IgD-negative memory B cell (primary cell): Measurements from ENCODE around the gene HECTD4. TPM values are rescaled to one million over a fixed set of nuclear protein-coding genes. Genes with fewer than 3 reads are reported as not detected.

ENCODE experiments used
- H3K27ac Mint-ChIP-seq, 3 donors: one replicate each; pipeline ENCODE4 v1.8.0; 2020 to 2022; ENCODE audit warnings: mild to moderate bottlenecking in 3 of 3, mixed read lengths in 3 of 3, moderate library complexity in 1 of 3
- H3K27me3 Mint-ChIP-seq: one replicate; pipeline ENCODE4 v1.8.0; 2021; ENCODE audit warnings: mixed read lengths
- H3K36me3 Mint-ChIP-seq: one replicate; pipeline ENCODE4 v1.8.0; 2020; ENCODE audit warnings: mild to moderate bottlenecking, mixed read lengths
- H3K4me1 Mint-ChIP-seq, 3 donors: one replicate each; pipeline ENCODE4 v1.8.0; 2020 to 2022; ENCODE audit warnings: mixed read lengths in 3 of 3, mild to moderate bottlenecking in 1 of 3
- H3K4me3 Mint-ChIP-seq, 4 donors: one replicate each; pipeline ENCODE4 v1.8.0; 2020 to 2022; ENCODE audit warnings: mild to moderate bottlenecking in 4 of 4, mixed read lengths in 4 of 4, moderate library complexity in 3 of 4
- H3K9me3 Mint-ChIP-seq, 3 donors: one replicate each; pipeline ENCODE4 v1.8.0; 2020 to 2021; ENCODE audit warnings: mixed read lengths in 3 of 3, mild to moderate bottlenecking in 1 of 3
- polyA plus RNA-seq: library from polyadenylated mRNA; unstranded; fragments of 300-500 nt; fragmentation: Illumina TruSeq; gene quantifications from one replicate; pipeline ENCODE4 v1.2.3, GENCODE V29; 2021

Gene HECTD4
- polyA plus RNA-seq, 1 donor from 2014 or later: 6.8 TPM

DNA sequence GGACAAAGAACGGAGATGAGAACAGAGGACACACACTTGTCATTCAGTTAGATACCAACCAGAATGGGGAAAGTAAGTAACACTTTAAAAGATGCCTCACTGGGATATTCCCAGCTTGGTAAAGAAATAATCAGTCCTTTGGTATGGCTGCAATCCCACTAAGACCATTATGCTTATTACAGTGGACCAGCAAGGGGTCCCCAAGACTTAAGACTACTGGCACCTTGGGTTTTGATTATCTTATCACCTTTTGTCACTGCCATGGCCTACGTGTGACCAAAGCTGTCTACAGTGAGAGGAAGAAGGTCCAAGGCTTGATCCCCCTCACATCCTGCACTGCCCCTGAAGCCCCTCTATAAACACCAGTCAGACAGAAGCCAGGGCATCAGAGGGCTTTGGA is 191.0 kb downstream of the HECTD4 start:
- H3K4me1 Mint-ChIP-seq: no peaks in the 10 kb centered on the region
- no peaks in the 10 kb centered on the region for H3K27me3 Mint-ChIP-seq
- no peaks in the 10 kb centered on the region for H3K9me3 Mint-ChIP-seq
- no peak overlapping the region for H3K4me3 Mint-ChIP-seq
- H3K36me3 Mint-ChIP-seq: peaks cover 12% of the 10 kb centered on the region
- H3K27ac Mint-ChIP-seq: no peak overlapping the region

DNA sequence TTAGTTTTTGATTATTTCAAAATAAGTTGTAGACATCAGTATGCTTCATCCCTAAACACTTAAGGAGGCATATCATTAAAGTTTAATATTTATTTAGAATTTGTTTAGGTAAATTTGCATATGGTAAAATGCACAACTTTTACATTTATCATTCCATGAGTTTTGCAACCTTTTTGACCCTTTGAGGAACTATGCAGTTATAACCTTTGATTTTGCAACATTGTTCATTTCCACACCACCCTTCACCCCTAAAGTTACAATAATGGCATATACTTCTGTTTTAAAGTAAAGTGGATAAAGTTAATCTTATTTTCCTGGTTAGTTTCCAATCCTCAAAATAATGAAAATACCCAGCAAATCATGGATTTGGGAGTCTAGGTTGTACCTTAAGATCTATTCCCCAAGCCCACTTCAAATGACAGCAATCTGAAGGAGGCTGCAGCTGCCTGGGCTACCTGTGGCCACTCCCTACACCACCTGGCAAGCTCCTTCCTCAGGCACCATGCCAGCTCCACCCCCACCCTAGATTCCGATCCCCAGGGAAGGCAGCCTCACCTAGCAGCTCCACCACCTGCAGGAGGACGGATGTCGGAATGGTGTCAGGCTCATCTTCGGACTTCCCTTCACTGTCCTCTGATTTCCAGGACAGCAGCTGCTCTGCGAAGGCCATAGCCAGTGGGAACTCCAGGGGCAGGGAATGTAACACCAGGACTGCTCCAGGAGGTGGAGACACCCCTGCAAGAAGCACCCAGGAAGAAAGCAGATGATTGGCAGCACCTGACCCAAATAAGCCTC is 191.8 kb downstream of the HECTD4 start:
- Mint-ChIP-seq H3K27me3 (no peaks in the 10 kb centered on the region), H3K27ac (no peak overlapping the region), H3K4me3 (no peak overlapping the region), H3K4me1 (no peaks in the 10 kb centered on the region), H3K9me3 (no peaks in the 10 kb centered on the region), H3K36me3 (peaks cover 12% of the 10 kb centered on the region)

DNA sequence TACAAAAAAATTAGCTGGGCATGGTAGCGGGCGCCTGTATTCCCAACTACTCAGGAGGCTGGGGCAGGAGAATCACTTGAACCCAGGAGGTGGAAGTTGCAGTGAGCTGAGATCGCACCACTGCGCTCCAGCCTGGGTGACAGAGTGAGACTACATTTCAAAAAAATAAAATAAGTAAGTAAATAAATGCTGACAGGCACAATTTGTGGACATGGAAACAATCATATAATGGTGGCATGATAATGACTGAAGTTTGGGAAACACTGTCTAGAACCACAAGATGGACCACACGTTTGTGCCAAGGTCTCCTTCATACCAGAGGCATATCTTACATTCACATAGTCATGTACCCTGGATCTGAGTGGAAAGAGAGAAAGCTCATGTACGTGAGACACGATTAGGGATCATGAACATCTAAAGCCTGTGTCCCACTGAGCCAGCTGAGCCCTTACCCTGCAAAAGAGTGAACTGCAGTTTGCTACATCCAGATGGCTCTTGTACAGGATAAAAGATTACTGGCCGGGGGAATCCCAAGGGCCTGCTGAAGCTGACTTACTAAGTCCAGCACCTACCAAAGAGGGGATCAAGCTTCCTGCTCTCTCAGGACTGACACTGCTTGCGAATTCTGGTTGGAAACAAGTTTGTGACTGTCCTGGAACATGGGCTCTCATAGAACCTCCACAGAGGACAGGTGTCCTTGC is 194.0 kb downstream of the HECTD4 start:
- Mint-ChIP-seq H3K4me1 (no peaks in the 10 kb centered on the region), H3K27ac (peak overlapping the region in 1 of 3 donors; percentile 69), H3K36me3 (peaks cover 12% of the 10 kb centered on the region), H3K27me3 (no peaks in the 10 kb centered on the region), H3K4me3 (no peak overlapping the region), H3K9me3 (no peaks in the 10 kb centered on the region)

DNA sequence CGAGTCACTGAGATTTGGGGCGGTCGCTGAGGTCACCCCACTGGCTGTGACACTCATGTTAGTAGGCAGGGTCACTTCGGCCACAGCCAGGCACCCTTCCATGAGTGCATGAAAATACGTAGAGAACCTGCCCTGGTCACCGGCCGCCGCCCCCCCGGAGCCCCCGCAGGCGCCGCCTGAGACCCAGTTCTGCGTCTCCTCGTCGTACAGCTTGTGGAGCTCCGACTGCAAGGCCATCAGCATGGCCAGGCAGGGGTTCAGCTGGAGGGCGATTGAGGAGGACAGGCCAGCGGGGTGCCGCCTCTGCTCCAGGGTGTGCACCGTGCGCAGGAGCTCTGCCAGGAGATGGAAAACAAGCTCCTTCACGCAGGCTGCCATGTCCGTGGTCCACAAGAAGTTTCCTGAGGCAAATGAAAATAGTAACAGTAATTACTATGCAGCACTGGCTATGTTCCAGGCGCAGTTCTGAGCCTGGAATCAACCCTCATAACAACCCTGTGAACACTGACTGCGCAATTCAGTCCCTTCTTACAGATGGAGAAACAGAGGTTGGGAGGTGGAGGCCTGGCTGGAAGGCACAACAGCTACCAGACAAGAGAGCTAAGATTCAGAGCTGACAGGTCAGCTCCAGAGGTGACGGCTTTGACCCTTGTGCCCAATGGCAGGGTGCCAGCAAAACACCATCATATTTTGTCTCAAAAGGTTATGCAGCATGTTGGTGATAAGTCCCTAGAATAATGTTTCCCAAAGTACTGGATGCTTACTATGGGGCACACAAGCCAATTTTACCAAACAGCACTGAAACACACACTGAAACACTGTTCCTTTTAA is 196.9 kb downstream of the HECTD4 start:
- Mint-ChIP-seq H3K36me3 (peaks cover 3% of the 10 kb centered on the region), H3K4me1 (no peaks in the 10 kb centered on the region), H3K4me3 (no peak overlapping the region), H3K9me3 (no peaks in the 10 kb centered on the region), H3K27me3 (no peaks in the 10 kb centered on the region), H3K27ac (no peak overlapping the region)

DNA sequence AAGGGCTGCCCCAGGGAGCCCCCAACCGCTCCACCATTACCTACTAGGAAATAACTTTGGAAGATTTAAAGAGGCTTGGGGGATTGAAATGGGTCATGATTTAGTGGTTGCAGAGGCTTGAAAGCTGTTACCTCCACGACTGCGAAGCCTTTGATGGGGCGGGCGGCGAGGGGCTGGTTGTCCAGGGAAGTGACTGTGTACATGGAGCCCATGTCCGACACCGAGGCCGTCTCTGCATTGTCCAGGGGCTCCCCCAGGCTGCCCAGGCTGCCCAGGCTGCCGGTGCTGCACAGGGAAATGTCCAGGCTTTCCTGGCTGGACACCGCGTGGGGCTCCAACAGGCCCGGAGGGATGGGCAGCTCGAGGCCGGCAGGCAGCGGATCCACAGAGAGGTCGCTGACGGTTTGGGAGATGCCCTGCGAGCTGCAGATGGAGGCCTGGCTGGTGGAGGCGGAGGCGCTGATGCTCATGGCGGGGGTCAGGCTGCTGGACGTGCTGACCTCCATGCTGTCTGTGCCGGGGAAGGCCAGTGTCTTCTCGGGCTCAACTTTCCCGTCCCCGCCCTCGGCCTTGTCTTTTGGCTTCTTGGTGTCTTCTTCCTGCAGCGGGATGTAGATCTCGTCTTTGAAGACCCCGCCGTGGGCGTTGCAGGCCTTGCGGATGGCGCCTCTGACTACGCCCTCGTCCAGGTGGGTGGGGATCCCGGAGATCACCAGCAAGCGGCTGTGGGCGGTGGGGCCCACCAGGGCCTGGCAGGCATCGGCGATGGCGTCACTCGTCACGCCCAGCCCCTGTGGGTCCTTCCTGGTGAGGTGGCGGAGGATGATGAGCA is 198.0 kb downstream of the HECTD4 start:
- H3K4me1 Mint-ChIP-seq: no peaks in the 10 kb centered on the region
- H3K27me3 Mint-ChIP-seq: no peaks in the 10 kb centered on the region
- no peak overlapping the region for H3K27ac Mint-ChIP-seq
- H3K4me3 Mint-ChIP-seq: no peak overlapping the region
- no peaks in the 10 kb centered on the region for H3K9me3 Mint-ChIP-seq
- H3K36me3 Mint-ChIP-seq: no peaks in the 10 kb centered on the region

DNA sequence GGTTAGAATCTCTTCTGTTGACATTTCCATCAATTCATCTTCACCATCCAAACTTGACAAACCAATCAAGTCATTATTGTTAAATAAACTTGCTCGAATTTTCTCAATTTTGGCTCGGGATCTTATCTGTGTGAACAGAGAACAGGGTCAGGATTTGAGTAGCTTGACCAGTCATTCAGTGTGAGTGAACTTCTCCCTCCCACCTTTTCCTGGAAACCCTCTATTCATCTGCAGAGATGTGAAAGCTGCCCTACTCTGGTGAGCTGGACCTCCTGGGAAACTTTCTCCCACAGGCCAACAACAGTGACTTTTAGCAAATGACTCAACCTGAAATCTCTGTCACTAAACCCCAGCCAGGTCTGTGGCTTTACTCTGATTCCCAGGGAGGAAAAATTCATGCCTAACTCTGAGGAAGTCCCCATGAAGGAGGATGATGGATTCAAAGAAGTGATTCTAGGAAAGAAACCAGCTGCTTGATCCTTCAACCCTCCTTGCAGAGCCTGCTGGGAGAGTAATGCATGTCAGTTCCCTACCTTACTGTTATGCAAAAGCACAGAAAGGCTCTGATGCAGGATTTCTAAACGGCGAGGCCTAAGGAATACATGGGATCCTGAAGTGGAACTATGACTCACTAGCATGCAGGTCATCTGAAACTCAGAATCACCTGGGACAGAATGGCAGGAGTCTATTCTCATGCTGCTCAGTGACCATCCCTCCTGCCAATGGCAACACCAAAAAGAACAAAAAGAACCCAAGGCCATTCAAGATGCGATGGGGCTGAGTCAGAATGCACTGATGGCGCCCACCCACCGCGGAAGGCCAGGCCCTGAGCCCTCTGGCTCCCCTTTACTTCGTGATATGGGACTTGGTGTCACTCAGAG is 198.8 kb downstream of the HECTD4 start:
- Mint-ChIP-seq H3K27me3 (no peaks in the 10 kb centered on the region), H3K9me3 (no peaks in the 10 kb centered on the region), H3K4me1 (no peaks in the 10 kb centered on the region), H3K36me3 (peaks cover 4% of the 10 kb centered on the region), H3K4me3 (no peak overlapping the region), H3K27ac (peak overlapping the region in 1 of 3 donors; percentile 7)

DNA sequence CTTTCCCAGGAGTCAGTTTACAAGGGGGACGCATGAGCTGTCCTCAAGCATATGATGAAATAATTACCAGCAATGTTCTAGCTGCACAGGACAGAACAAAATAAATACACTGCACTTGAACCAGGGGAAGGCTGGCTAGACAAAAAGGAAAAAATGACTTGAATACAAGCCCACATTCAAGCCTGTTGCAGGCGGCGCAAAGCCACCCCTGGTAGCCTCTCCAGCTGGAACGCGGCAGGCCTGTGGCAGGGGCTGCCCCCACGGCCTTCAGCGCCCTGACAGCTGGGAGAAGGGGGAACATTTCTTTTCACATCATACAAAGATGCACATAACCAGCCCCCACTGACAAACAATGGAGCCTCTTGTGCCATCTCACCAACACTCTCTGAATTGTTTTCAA is 199.7 kb downstream of the HECTD4 start:
- Mint-ChIP-seq H3K9me3 (no peaks in the 10 kb centered on the region), H3K4me3 (no peak overlapping the region), H3K4me1 (no peaks in the 10 kb centered on the region), H3K27me3 (no peaks in the 10 kb centered on the region), H3K27ac (no peak overlapping the region), H3K36me3 (peaks cover 4% of the 10 kb centered on the region)

DNA sequence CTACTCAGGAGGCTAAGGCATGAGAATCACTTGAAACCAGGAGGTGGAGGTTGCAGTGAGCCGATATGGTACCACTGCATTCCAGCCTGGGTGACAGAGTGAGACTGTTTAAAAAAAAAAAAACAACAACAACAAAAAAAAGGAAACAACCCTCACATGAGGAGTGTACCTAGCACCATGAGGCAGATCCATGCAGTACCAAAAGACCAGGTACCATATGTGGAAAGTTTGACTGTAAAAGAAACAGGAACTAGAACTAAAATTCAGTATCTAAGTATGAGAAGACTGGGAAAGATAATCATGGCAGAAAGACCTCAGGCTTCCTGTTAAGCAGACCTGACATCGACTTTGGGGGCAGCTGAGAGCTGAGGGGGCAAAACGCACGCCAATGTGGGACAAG is 201.8 kb downstream of the HECTD4 start:
- Mint-ChIP-seq H3K27me3 (no peaks in the 10 kb centered on the region), H3K27ac (no peak overlapping the region), H3K9me3 (no peaks in the 10 kb centered on the region), H3K4me1 (no peaks in the 10 kb centered on the region), H3K36me3 (peaks cover 7% of the 10 kb centered on the region), H3K4me3 (peak overlapping the region in 1 of 4 donors; percentile 7)

DNA sequence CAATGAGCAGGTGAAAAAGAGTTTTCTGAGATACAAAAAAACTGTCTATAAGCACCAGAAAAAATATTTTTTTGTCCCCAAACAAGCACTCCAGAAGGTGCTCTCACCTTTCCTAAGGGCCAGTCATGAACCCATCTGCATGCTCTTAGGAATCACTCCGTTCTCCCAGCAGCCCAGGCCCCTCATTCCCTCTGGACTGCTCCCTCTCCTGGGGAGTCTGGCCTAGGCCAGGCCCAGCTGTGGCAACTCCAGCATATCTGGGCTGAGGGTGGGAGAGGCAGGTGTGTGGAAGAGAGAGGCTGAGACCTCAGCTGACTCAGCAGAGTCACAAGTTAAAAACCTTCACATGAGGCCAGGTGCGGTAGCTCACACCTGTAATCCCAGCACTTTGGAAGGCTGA is 202.3 kb downstream of the HECTD4 start:
- Mint-ChIP-seq H3K27ac (no peak overlapping the region), H3K36me3 (peaks cover 8% of the 10 kb centered on the region), H3K27me3 (no peaks in the 10 kb centered on the region), H3K4me1 (no peaks in the 10 kb centered on the region), H3K4me3 (no peak overlapping the region), H3K9me3 (no peaks in the 10 kb centered on the region)

DNA sequence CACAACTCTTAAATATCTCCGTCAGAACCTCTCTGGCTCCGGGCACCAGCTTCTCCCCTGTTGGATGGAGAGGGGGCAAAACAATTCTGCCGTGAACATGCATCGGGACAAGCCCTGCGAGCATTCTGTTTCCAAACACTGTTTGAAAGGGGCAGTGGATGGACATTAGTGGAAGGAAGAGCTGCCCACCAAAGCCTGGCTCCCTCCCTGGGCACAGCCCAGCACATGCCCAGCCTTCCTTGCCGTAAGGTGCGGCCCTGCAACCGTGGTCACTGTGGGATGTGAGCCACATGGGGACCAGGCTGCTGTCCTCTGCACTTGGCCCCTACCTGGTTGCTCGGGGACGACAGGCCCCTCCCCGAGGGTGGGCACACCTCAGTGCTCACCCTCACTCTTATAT is 202.9 kb downstream of the HECTD4 start:
- Mint-ChIP-seq H3K27me3 (no peaks in the 10 kb centered on the region), H3K4me1 (no peaks in the 10 kb centered on the region), H3K36me3 (peaks cover 11% of the 10 kb centered on the region), H3K27ac (no peak overlapping the region), H3K4me3 (no peak overlapping the region), H3K9me3 (no peaks in the 10 kb centered on the region)

DNA sequence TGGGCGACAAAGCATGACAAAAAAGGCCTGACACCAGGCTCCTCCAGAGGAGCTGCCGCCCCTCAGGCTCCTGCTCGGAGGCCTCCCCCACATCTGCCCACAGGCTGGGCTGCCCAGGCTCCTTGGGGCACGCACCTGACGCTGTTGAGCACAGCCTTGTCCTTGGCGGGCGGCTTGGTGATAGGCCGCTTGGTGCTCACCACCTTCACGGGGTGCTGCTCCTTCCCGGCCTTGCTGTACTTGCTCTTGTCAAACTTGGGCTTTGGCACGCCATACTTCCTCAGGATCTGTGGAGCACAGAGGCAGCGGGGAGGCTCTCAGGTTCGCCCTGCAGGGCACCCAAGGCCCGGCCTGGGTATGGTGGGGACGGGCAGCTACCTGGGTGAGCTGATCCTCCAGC is 203.4 kb downstream of the HECTD4 start:
- Mint-ChIP-seq H3K9me3 (no peaks in the 10 kb centered on the region), H3K27ac (no peak overlapping the region), H3K4me3 (no peak overlapping the region), H3K4me1 (no peaks in the 10 kb centered on the region), H3K36me3 (peaks cover 11% of the 10 kb centered on the region), H3K27me3 (no peaks in the 10 kb centered on the region)

DNA sequence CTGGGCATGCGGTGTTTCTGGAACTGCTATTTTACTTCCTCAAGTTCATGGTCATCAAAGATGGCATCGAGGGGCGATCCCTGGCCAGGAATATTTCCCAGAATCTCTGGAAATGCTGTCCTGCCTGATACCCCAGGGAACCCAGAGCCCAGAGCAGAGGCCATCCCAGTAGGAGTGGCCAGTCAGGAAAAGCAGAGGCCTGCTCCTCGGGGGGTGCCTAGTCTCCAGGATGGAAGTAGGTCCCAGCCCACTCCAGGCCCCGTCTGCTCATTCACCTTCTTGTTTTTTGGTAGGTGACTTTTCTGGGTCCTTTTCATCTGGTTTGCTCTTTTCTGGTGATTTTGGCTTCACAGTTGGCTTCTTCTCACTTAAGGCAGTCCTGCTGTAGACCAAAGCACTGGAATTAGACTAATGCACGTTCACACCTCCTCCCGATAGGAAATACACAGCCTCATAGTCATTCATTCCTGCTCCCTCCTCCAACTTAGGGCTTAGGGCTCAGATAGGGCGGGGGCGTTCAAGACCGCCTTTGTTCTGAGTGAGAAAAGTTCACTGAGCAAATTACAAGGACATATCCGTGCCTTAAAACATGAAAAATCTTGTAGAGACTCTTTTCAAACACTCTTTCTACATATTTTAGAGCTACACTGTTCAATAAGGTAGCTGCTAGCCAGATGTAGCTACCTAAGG is 205.8 kb downstream of the HECTD4 start:
- no peaks in the 10 kb centered on the region for H3K9me3 Mint-ChIP-seq
- H3K36me3 Mint-ChIP-seq: peaks cover 14% of the 10 kb centered on the region
- H3K4me3 Mint-ChIP-seq: no peak overlapping the region
- H3K27ac Mint-ChIP-seq: no peak overlapping the region
- peaks cover 0 to 2% (median 0%) of the 10 kb centered on the region in 3 donors for H3K4me1 Mint-ChIP-seq
- H3K27me3 Mint-ChIP-seq: no peaks in the 10 kb centered on the region

DNA sequence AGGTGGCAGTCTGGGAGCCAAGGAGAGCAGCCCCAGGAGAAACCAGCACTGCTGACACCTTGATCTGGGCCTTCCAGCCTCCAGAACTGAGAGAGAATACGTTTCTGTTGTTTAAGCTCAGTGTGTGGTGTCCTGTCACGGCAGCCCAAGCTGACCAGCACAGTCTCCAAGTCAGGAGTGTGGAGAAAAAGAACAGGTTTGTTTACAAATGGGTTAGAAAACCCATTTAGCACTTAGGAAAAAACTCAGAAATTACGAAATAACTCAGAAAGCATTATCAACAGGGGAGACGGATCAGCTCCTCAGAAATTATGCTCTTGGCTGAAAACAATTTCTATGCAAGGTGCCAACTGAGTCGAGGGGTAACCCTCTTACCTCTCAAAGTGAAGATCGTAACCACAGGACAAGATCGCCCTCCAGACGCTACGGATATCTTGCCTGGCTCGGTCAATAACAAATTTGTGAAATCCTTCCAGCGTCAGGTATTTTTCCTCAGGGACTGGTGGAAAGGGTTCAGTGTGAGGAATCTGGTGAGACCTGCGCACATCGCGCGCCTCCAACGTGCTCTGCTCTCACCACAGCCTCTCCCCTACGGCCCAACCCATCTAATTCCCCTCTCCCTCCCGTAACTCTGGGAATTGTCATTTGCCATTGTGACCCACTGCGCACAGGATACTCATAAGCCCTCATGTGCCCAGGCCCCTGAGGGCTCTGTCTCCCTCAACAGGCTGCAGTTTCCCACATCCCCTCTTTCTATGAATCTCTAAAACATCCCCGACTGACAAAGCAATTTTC is 206.7 kb downstream of the HECTD4 start:
- no peak overlapping the region for H3K4me3 Mint-ChIP-seq
- H3K27ac Mint-ChIP-seq: peak overlapping the region in 1 of 3 donors; percentile 86
- H3K4me1 Mint-ChIP-seq: peaks cover 0 to 5% (median under 1%) of the 10 kb centered on the region in 3 donors
- H3K27me3 Mint-ChIP-seq: no peaks in the 10 kb centered on the region
- peaks cover 14% of the 10 kb centered on the region for H3K36me3 Mint-ChIP-seq
- H3K9me3 Mint-ChIP-seq: no peaks in the 10 kb centered on the region
